Stimulated activated CD4-positive, alpha-beta T cell treated with anti-CD3 and anti-CD28 coated beads, Interleukin-2, amount 100 ng/mL, for 48 hours (primary cell): ENCODE results near the gene SEC24C.
A peak's percentile ranks its signal among the peaks of the same experiment; 100 is the strongest.
"Not testable (repeated sequence)": the region's sequence is repeated elsewhere in the genome, so short reads cannot be mapped to it uniquely, and the experiment has no call there.

Source experiments
- DNase-seq, 2 donors: peaks; one replicate each; pipeline ENCODE4 v3.0.0-alpha.2; 2020

Gene SEC24C

GRCh38 chr10:73795491-73795890 lies 51.3 kb downstream of the SEC24C start:
- DNase-seq = not testable (repeated sequence)

GRCh38 chr10:73796035-73796434 lies 51.9 kb downstream of the SEC24C start:
- not testable (repeated sequence) for DNase-seq

GRCh38 chr10:73796766-73797165 lies 52.6 kb downstream of the SEC24C start:
- DNase-seq = no peak

- DNase-seq = no peak
These were observed 53.3 kb downstream of the SEC24C start for GRCh38 chr10:73797324-73798025.

- DNase-seq = no peak
These were observed 53.9 kb downstream of the SEC24C start for GRCh38 chr10:73798087-73798486.

GRCh38 chr10:73798927-73799560 lies 54.9 kb downstream of the SEC24C start:
- DNase-seq = no peak

- DNase-seq = no peak
These were observed 55.9 kb downstream of the SEC24C start for GRCh38 chr10:73799899-73800559.

- no peak for DNase-seq
These were observed 56.5 kb downstream of the SEC24C start for GRCh38 chr10:73800560-73801252.

- no peak for DNase-seq
These were observed 57.0 kb downstream of the SEC24C start for GRCh38 chr10:73801253-73801590.

GRCh38 chr10:73802276-73802991 lies 58.3 kb downstream of the SEC24C start:
- DNase-seq = no peak

GRCh38 chr10:73803680-73804286 lies 59.6 kb downstream of the SEC24C start:
- DNase-seq = no peak

GRCh38 chr10:73806176-73806950 lies 62.2 kb downstream of the SEC24C start:
- no peak for DNase-seq

- no peak for DNase-seq
These were observed 63.3 kb downstream of the SEC24C start for GRCh38 chr10:73807471-73807870.

- no peak for DNase-seq
These were observed 64.0 kb downstream of the SEC24C start for GRCh38 chr10:73808021-73808815.

GRCh38 chr10:73809061-73809818 lies 65.1 kb downstream of the SEC24C start:
- DNase-seq = no peak

GRCh38 chr10:73810358-73810734 lies 66.2 kb downstream of the SEC24C start:
- DNase-seq = no peak

- peak; percentile 13 to 43 for DNase-seq
These were observed 66.7 kb downstream of the SEC24C start for GRCh38 chr10:73810735-73811465.

GRCh38 chr10:73812657-73813056 lies 68.5 kb downstream of the SEC24C start:
- DNase-seq = no peak

GRCh38 chr10:73813333-73813732 lies 69.2 kb downstream of the SEC24C start:
- DNase-seq = no peak
